HEK293T (cell line): Measurements from ENCODE around the gene CSNK1G3.
A peak's percentile ranks its signal among the peaks of the same experiment; 100 is the strongest.

ENCODE experiments used
- CTCF ChIA-PET: fragments of 350-600 bp; formaldehyde crosslinking; extraction: SDS; loops from one replicate; lab custom pipeline; 2021; ENCODE audit warnings: antibody characterized with exemption, inconsistent platforms; lab: Yijun Ruan, JAX
- POLR2A ChIA-PET: fragments of 350-600 bp; formaldehyde crosslinking; extraction: SDS; loops from one replicate; lab custom pipeline; 2020; ENCODE audit warnings: antibody characterized with exemption, inconsistent platforms; lab: Yijun Ruan, JAX
- DNase-seq: peaks from one replicate; pipeline ENCODE4 v3.0.0; 2012; ENCODE audit warnings: mixed read lengths; ENCODE audit errors: extremely low spot score
- ARNT ChIP-seq: fragments of 450-650 bp; IDR thresholded peaks from 2 replicates; pipeline ENCODE4 v1.6.1; 2017; ENCODE audit warnings: mild to moderate bottlenecking
- BHLHE40 ChIP-seq: fragments of 450-650 bp; IDR thresholded peaks from 2 replicates; pipeline ENCODE4 v1.6.1; 2016; ENCODE audit warnings: mild to moderate bottlenecking, moderate library complexity, borderline replicate concordance
- CTBP1 ChIP-seq: fragments of 450-650 bp; IDR thresholded peaks from 2 replicates; pipeline ENCODE4 v1.6.1; 2016; ENCODE audit warnings: borderline replicate concordance
- ELF4 ChIP-seq: fragments of 450-650 bp; IDR thresholded peaks from 2 replicates; pipeline ENCODE4 v1.6.1; 2017; ENCODE audit warnings: antibody characterized with exemption
- FOXA1 ChIP-seq: fragments of 450-650 bp; IDR thresholded peaks from 2 replicates; pipeline ENCODE4 v1.6.1; 2016; ENCODE audit warnings: mild to moderate bottlenecking
- FOXK2 ChIP-seq: fragments of 450-650 bp; IDR thresholded peaks from 2 replicates; pipeline ENCODE4 v1.6.1; 2016; ENCODE audit warnings: mild to moderate bottlenecking
- FOXM1 ChIP-seq: fragments of 450-650 bp; IDR thresholded peaks from 2 replicates; pipeline ENCODE4 v1.6.1; 2017; ENCODE audit warnings: mild to moderate bottlenecking, borderline replicate concordance
- HDGF ChIP-seq: fragments of 450-650 bp; IDR thresholded peaks from 2 replicates; pipeline ENCODE4 v1.6.1; 2017; ENCODE audit warnings: antibody characterized with exemption, borderline replicate concordance
- L3MBTL2 ChIP-seq: fragments of 450-650 bp; conservative IDR thresholded peaks from 2 replicates; pipeline ENCODE4 v1.6.1; 2016; ENCODE audit warnings: mild to moderate bottlenecking
- LEF1 ChIP-seq: fragments of 450-650 bp; IDR thresholded peaks from 2 replicates; pipeline ENCODE4 v1.6.1; 2017; ENCODE audit warnings: mild to moderate bottlenecking, borderline replicate concordance
- NFRKB ChIP-seq: fragments of 450-650 bp; IDR thresholded peaks from 2 replicates; pipeline ENCODE4 v1.6.1; 2016; ENCODE audit warnings: mild to moderate bottlenecking, moderate library complexity
- PKNOX1 ChIP-seq: fragments of 450-650 bp; IDR thresholded peaks from 2 replicates; pipeline ENCODE4 v1.6.1; 2016
- SP1 ChIP-seq: fragments of 450-650 bp; IDR thresholded peaks from 2 replicates; pipeline ENCODE4 v1.6.1; 2017
- SUZ12 ChIP-seq: fragments of 450-650 bp; IDR thresholded peaks from 2 replicates; pipeline ENCODE4 v1.6.1; 2016; ENCODE audit warnings: mild to moderate bottlenecking
- TARDBP ChIP-seq: fragments of 450-650 bp; IDR thresholded peaks from 2 replicates; pipeline ENCODE4 v1.6.1; 2016
- ZNF384 ChIP-seq: fragments of 450-650 bp; IDR thresholded peaks from 2 replicates; pipeline ENCODE4 v1.6.1; 2016

CSNK1G3 gene

GRCh38 chr5:123610209-123610608 lies 98.2 kb downstream of the CSNK1G3 start:
- CTCF ChIA-PET = interaction anchor here (0.6 to 1.5 kb wide), 5 partner anchors 183 to 1090 kb away, joined by 3 to 10 read pairs (median 3); partner anchors contain the start of gene CEP120
- no peak for DNase-seq
- POLR2A ChIA-PET = interaction anchor here (1.0 to 1.1 kb wide), 2 partner anchors 187 kb away, joined by 3 to 6 read pairs; partner anchors contain the start of gene CEP120
- TF ChIP-seq LEF1 (no peak), NFRKB (no peak), SUZ12 (no peak), FOXA1 (no peak), HDGF (no peak), SP1 (no peak), ELF4 (no peak), FOXK2 (no peak), BHLHE40 (no peak)

- peak; percentile 35 for DNase-seq
- TF ChIP-seq LEF1 = no peak
- TF ChIP-seq NFRKB = no peak
- TF ChIP-seq ARNT = no peak
- no peak for TF ChIP-seq L3MBTL2
- no peak for TF ChIP-seq FOXA1
- TF ChIP-seq SP1 = no peak
- TF ChIP-seq CTBP1 = no peak
- no peak for TF ChIP-seq FOXM1
- no peak for TF ChIP-seq BHLHE40
- TF ChIP-seq PKNOX1 = no peak
- TF ChIP-seq ELF4 = no peak
- no peak for TF ChIP-seq HDGF
- ChIA-PET CTCF (interaction anchor here (0.6 to 1.5 kb wide), 7 partner anchors 96 to 1091 kb away, joined by 3 to 10 read pairs (median 3); partner anchors contain the start of gene CEP120), POLR2A (interaction anchor here (1.1 to 1.2 kb wide), 2 partner anchors 98 to 187 kb away, joined by 3 to 6 read pairs; partner anchors contain the start of gene CEP120)
These were observed 98.9 kb downstream of the CSNK1G3 start for GRCh38 chr5:123610665-123611405.

- DNase-seq = no peak
- POLR2A ChIA-PET = interaction anchor here (1.1 to 1.2 kb wide), 2 partner anchors 98 to 188 kb away, joined by 3 to 6 read pairs; partner anchors contain the start of gene CEP120
- CTCF ChIA-PET = interaction anchor here (0.9 to 1.5 kb wide), 4 partner anchors 97 to 188 kb away, joined by 3 to 10 read pairs (median 3); partner anchors contain the start of gene CEP120
- TF ChIP-seq SP1 (no peak), HDGF (no peak), PKNOX1 (no peak), L3MBTL2 (no peak), CTBP1 (no peak), SUZ12 (no peak), TARDBP (no peak), ARNT (no peak), ELF4 (no peak), FOXM1 (no peak), FOXK2 (no peak), FOXA1 (no peak), BHLHE40 (no peak), LEF1 (no peak), ZNF384 (no peak), NFRKB (no peak)
These were observed 99.4 kb downstream of the CSNK1G3 start for GRCh38 chr5:123611406-123611709.

DNA sequence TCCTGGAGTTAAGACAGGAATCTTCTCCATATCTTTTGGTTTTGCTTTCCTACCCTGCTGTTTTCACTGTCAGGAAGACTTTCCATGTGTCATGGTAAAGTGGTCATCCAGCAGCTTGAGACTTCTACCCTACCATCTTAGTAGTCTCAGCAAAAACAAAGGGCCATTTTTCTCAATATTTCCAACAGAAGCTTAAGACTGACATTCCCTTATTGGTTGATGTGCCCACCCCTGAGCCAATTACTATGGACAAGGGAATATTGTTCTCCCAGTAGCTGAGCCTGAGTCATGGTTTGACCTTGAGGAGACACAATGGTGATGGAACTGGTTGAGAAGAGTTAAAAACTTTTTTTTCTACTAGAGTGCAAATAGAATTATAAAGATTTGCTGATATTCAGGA lies 105.6 kb downstream of the CSNK1G3 start:
- no peak for DNase-seq
- CTCF ChIA-PET = no interaction called here
- TF ChIP-seq HDGF (no peak), FOXK2 (no peak), ARNT (no peak), SUZ12 (no peak), NFRKB (no peak), ELF4 (no peak), ZNF384 (no peak), FOXA1 (no peak), BHLHE40 (no peak), L3MBTL2 (no peak), TARDBP (no peak)
- POLR2A ChIA-PET = no interaction called here

DNA sequence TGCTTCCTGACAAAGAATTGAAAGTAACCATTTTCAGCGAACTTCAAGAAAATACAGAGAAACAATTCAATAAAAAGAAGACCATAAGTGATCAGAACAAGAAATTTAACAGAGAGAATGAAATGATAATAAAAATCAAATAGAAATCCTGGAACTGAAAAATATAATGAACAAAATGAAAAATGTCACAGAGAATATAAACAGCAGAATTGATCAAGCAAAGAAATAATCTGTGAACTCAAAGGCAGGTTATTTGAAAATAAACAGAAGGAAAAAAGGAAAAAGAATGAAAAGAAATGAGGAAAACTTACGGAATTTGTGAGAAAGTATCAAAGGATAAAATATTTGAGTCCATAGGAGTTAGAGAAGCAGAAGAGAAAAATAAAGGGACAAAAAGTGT lies 114.1 kb downstream of the CSNK1G3 start:
- ChIA-PET POLR2A (no interaction called here), CTCF (no interaction called here)
- DNase-seq = no peak
- TF ChIP-seq CTBP1 = no peak
- no peak for TF ChIP-seq NFRKB
- TF ChIP-seq FOXM1 = no peak
- no peak for TF ChIP-seq ZNF384
- no peak for TF ChIP-seq HDGF
- TF ChIP-seq BHLHE40 = no peak
- no peak for TF ChIP-seq ARNT

- CTCF ChIA-PET = no interaction called here
- POLR2A ChIA-PET = no interaction called here
- TF ChIP-seq SUZ12 = no peak
- no peak for TF ChIP-seq L3MBTL2
- no peak for TF ChIP-seq BHLHE40
- TF ChIP-seq ZNF384 = no peak
- no peak for TF ChIP-seq LEF1
- TF ChIP-seq TARDBP = no peak
- TF ChIP-seq FOXK2 = no peak
- TF ChIP-seq FOXA1 = no peak
- TF ChIP-seq FOXM1 = no peak
- TF ChIP-seq SP1 = no peak
- TF ChIP-seq ELF4 = no peak
- TF ChIP-seq HDGF = no peak
- no peak for TF ChIP-seq ARNT
- TF ChIP-seq CTBP1 = no peak
- TF ChIP-seq NFRKB = no peak
- DNase-seq = no peak
These were observed 117.0 kb downstream of the CSNK1G3 start for GRCh38 chr5:123628860-123629544.
